ENCODE measurements around the gene FRMD1.

FRMD1 gene

DNA sequence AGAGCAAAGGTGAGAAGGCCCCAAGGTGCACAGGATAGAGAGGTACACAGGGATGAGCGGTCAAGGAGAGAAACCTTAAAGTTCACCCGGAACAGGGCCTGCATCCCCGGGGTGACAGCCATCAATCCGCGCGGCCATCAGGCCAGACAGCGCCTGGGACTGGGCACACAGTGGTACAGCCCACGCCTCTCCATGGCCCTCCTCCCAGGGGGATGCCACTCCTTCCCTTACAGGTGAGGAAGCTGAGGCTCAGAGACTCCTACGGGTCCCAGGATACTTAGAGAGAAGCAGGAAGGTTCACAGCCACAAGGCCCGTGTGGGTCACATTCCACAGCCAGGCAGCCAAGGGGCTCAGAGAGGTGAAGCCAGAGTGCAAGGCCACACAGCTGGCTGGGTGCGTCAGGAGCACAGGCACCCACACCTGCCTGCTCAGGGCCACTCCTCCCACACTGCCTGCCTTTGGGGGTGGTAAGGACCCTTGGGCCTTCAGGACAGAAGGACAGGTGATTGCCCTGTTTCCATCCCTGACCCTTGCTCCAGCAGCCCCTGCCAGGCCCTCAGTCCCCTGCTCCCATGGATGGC, 14.7 kb downstream of the FRMD1 start:
- no peak for DNase-seq (ENCODE audit: extremely low read depth, low read depth)
- H3K4me3 ChIP-seq (replicated peaks; ENCODE audit: low read depth, low read length), result no peak overlapping the region
- TF ChIP-seq, protein P1, sequence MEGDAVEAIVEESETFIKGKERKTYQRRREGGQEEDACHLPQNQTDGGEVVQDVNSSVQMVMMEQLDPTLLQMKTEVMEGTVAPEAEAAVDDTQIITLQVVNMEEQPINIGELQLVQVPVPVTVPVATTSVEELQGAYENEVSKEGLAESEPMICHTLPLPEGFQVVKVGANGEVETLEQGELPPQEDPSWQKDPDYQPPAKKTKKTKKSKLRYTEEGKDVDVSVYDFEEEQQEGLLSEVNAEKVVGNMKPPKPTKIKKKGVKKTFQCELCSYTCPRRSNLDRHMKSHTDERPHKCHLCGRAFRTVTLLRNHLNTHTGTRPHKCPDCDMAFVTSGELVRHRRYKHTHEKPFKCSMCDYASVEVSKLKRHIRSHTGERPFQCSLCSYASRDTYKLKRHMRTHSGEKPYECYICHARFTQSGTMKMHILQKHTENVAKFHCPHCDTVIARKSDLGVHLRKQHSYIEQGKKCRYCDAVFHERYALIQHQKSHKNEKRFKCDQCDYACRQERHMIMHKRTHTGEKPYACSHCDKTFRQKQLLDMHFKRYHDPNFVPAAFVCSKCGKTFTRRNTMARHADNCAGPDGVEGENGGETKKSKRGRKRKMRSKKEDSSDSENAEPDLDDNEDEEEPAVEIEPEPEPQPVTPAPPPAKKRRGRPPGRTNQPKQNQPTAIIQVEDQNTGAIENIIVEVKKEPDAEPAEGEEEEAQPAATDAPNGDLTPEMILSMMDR (IDR thresholded peaks at IDR 0.05; ENCODE audit: low read depth, low read length, missing control alignments), result no peak

DNA sequence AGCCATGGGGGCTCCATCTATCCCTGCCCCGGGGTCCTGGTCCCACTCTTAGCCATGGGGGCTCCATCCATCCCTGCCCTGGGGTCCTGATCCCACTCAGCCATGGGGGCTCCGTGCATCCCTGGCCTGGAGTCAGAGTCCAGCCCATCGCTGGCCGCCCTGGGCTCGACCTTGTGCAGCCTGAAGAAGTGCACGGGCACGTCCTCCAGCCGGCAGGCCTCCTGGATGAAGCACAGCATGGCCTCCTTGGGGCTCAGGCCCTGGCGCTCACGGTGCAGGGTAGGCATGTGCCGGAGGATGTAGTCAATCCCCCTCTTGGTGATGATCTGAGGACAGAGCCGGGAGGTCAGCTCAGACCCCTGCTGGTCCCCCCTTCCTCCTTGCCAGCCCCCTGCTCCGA, 15.6 kb downstream of the FRMD1 start:
- H3K4me3 ChIP-seq (replicated peaks; ENCODE audit: low read depth, low read length), result no peak overlapping the region
- no peak for DNase-seq (ENCODE audit: extremely low read depth, low read depth)
- TF ChIP-seq, protein P1 (IDR thresholded peaks at IDR 0.05; ENCODE audit: low read depth, low read length, missing control alignments), result no peak

DNA sequence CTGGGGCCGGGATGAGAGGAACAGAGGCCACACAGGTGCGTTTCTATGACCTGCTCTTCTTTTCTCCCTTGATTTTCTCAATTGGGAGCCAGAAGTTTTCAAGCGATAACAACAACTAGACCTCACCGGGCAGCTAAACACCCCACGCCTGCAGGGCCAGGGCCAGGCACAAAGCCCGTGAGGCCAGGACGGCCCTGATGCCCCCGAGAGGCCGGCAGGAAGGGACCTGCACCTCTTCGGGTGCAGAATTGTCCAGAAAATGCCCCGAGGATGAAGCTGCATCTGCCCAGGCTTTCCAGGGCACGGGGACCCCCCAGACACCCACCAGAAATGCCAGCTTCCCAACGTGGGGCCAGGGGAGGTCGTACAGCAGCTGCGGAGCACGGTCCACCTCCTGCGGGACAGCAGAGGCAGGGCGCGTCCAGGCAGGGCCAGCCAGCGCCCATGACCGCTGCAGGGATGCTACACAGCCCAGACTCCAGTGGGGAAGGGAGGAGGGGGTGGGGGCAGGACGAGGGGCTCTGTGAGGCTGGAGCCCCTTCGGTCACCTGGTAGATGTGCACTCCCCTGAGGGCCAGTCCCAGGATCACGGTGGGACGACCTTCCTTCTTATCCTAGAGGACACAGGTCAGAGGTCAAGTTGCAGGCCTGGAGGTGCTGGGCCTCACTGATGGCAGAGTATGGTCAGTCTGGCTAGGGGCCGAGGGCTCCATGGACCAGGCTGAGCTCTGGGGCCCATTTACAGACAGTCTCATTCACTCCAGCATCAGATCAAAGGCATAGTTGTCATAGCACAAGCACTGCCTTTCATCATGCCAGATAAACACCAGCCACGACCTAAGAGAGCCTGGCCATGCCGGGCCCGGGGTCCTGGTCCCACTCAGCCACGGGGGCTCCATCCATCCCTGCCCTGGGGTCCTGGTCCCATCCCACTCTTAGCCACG, 16.4 kb downstream of the FRMD1 start:
- no peak for DNase-seq (ENCODE audit: extremely low read depth, low read depth)
- TF ChIP-seq, protein P1 (IDR thresholded peaks at IDR 0.05; ENCODE audit: low read depth, low read length, missing control alignments), result no peak
- no peak overlapping the region for H3K4me3 ChIP-seq (replicated peaks; ENCODE audit: low read depth, low read length)

DNA sequence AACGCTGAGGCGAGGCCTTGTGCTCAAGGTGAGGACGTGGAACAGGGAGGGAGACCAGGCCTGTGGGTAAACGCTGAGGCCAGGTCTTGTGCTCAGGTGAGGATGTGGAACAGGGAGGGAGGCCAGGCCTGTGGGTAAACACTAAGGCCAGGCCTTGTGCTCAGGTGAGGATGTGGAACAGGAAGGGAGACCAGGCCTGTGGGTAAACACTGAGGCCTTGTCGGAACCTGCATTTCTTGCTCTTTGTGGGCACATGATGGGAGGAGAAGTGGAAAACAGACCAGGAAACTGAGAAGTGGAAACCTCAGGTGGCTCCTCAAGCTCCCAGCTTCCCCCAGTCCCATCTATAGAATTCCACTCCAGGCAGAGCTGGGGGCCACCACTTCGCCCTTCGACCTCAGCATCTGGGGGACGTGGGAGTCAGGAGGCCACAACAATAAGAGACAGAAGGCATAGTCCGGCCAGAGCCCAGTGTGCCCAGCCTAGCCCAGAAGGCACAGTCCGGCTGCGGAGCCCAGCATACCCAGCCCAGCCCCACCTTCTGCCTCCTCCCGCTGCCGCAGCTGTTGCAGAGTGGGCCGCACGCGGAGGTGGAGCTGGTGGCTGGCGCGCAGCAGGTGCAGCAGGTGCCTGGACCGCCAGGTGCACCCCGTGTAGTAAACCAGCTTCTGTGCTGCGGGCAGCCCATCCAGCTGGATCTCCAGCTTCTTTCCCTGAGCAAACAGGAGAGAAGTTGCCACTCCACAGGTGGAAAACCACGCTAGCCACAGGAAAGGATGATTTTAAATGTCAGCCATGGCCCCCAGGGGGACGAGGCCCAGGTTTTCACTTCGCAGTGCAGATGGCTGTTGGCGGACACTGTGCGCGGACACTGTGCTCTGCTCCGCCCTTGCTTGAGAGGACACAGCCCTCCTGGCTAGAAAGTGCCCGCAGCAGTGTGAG, 17.5 kb downstream of the FRMD1 start:
- TF ChIP-seq, protein P1 (IDR thresholded peaks at IDR 0.05; ENCODE audit: low read depth, low read length, missing control alignments), result no peak
- no peak for DNase-seq (ENCODE audit: extremely low read depth, low read depth)

DNA sequence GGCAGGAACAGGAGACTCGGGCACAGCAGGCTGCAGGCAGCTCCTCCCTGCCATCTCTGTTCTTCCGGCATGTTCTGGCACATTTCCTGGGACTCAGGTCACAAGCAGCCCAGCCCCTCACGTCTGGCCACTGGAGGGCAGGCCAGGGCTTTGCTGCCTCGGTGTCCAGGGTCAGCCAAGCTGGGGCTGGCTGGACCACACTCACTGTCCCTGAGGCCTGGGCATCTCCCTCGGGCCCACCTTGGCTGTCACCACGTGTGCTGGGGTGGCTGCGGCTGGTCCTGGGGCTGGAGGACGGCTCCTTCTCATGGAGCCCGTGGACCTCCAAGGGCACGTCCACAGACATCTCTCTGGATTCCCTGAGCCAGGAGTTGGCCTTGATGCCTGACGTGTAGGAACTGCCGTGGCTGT, 18.5 kb downstream of the FRMD1 start:
- no peak overlapping the region for H3K4me3 ChIP-seq (replicated peaks; ENCODE audit: low read depth, low read length)
- DNase-seq (ENCODE audit: extremely low read depth, low read depth), result no peak
- TF ChIP-seq, protein P1 (IDR thresholded peaks at IDR 0.05; ENCODE audit: low read depth, low read length, missing control alignments), result peak; percentile 46

More for the DNA sequence above, 17.5 kb downstream of the FRMD1 start:
- no peak overlapping the region for H3K4me3 ChIP-seq (replicated peaks; ENCODE audit: low read depth, low read length)

Measured in HFF-Myc (cell line).